GM23338 (cell line): ENCODE results near the gene LCOR. TPM values are rescaled to one million over a fixed set of nuclear protein-coding genes. Genes with fewer than 3 reads are reported as not detected.

Experiments
- ATAC-seq: fragments of 200-7000 bp; cut with Tn5 transposase; 3 replicates; pipeline ENCODE4 v1.9.1; 2020
- DNase-seq: peaks from one replicate; pipeline ENCODE4 v3.0.0-alpha.2; 2015; ENCODE audit warnings: low spot score
- H2AFZ ChIP-seq: fragments of 200-600 bp; sonication (generic); 2 replicates; pipeline ENCODE4 v1.8.0; 2016; ENCODE audit warnings: antibody characterized with exemption, mild to moderate bottlenecking, moderate library complexity
- H3F3A ChIP-seq: fragments of 200-600 bp; sonication (generic); replicated peaks from 2 replicates; pipeline ENCODE4 v1.8.0; 2017; ENCODE audit warnings: antibody characterized with exemption, mixed run types, low read depth
- H3K27ac ChIP-seq: fragments of 200-600 bp; sonication (generic); 2 replicates; pipeline ENCODE4 v1.6.1; 2016; ENCODE audit warnings: low read depth
- H3K27me3 ChIP-seq: fragments of 200-600 bp; sonication (generic); 2 replicates; pipeline ENCODE4 v1.8.0; 2016; ENCODE audit warnings: mild to moderate bottlenecking, mixed run types, moderate library complexity; ENCODE audit not compliant: insufficient read depth
- H3K36me3 ChIP-seq: fragments of 200-600 bp; sonication (generic); 2 replicates; pipeline ENCODE4 v1.8.0; 2016; ENCODE audit warnings: mild to moderate bottlenecking; ENCODE audit not compliant: insufficient read depth
- H3K4me1 ChIP-seq: fragments of 200-600 bp; sonication (generic); 2 replicates; pipeline ENCODE4 v1.8.0; 2016; ENCODE audit warnings: mild to moderate bottlenecking, moderate library complexity; ENCODE audit not compliant: insufficient read depth
- H3K4me2 ChIP-seq: fragments of 200-600 bp; sonication (generic); 2 replicates; pipeline ENCODE4 v1.7.1; 2017; ENCODE audit warnings: mixed run types
- H3K4me3 ChIP-seq: fragments of 200-600 bp; sonication (generic); 2 replicates; pipeline ENCODE4 v1.6.1; 2016; ENCODE audit warnings: mixed run types
- H3K79me2 ChIP-seq: fragments of 200-600 bp; sonication (generic); replicated peaks from 2 replicates; pipeline ENCODE4 v1.8.0; 2017; ENCODE audit warnings: mild to moderate bottlenecking; ENCODE audit not compliant: insufficient read depth
- H3K9me2 ChIP-seq: fragments of 200-600 bp; sonication (generic); 2 replicates; pipeline ENCODE4 v1.8.0; 2017; ENCODE audit not compliant: insufficient read depth
- H4K20me1 ChIP-seq: fragments of 200-600 bp; sonication (generic); replicated peaks from 2 replicates; pipeline ENCODE4 v1.8.0; 2017; ENCODE audit warnings: mild to moderate bottlenecking; ENCODE audit not compliant: insufficient read depth
- H3K27ac Mint-ChIP-seq: 2 replicates; pipeline ENCODE4 v1.8.0; 2020; ENCODE audit warnings: inconsistent platforms, mild to moderate bottlenecking, moderate library complexity, mixed read lengths
- H3K27me3 Mint-ChIP-seq: 3 replicates; pipeline ENCODE4 v1.8.0; 2022; ENCODE audit warnings: low read depth, mild to moderate bottlenecking, moderate library complexity, mixed read lengths, inconsistent platforms; ENCODE audit not compliant: insufficient read depth, poor library complexity
- H3K36me3 Mint-ChIP-seq: 3 replicates; pipeline ENCODE4 v1.8.0; 2021; ENCODE audit warnings: low read depth, mild to moderate bottlenecking, inconsistent platforms, moderate library complexity, mixed read lengths
- H3K4me1 Mint-ChIP-seq: 3 replicates; pipeline ENCODE4 v1.8.0; 2020; ENCODE audit warnings: mild to moderate bottlenecking, inconsistent platforms, mixed read lengths
- H3K4me3 Mint-ChIP-seq: 3 replicates; pipeline ENCODE4 v1.8.0; 2021; ENCODE audit warnings: moderate library complexity, mild to moderate bottlenecking, inconsistent platforms, mixed read lengths
- H3K9me3 Mint-ChIP-seq: 3 replicates; pipeline ENCODE4 v1.8.0; 2020; ENCODE audit warnings: moderate library complexity, mild to moderate bottlenecking, inconsistent platforms, mixed read lengths
- CREB1 ChIP-seq: fragments of 250-450 bp; sonication (Bioruptor Pico); IDR thresholded peaks from 2 replicates; pipeline ENCODE4 v1.5.0; 2020; ENCODE audit warnings: low read depth, mild to moderate bottlenecking, moderate library complexity
- EZH2 ChIP-seq: fragments of 200-600 bp; sonication (generic); IDR thresholded peaks from one replicate; pipeline ENCODE4 v1.8.0; 2017; ENCODE audit warnings: antibody characterized with exemption, mild to moderate bottlenecking, low read depth; ENCODE audit not compliant: unreplicated experiment
- EZH2phosphoT487 ChIP-seq: fragments of 200-600 bp; sonication (generic); IDR thresholded peaks from one replicate; pipeline ENCODE4 v1.8.1; 2018; ENCODE audit warnings: antibody characterized with exemption; ENCODE audit not compliant: unreplicated experiment
- JUNB ChIP-seq: IDR thresholded peaks from one replicate; pipeline ENCODE4 v1.6.1; 2016; ENCODE audit warnings: antibody characterized with exemption; ENCODE audit not compliant: unreplicated experiment
- NANOG ChIP-seq: IDR thresholded peaks from 2 replicates; pipeline ENCODE4 v1.6.1; 2016; ENCODE audit warnings: antibody characterized with exemption, borderline replicate concordance
- POLR2AphosphoS5 ChIP-seq: IDR thresholded peaks from 2 replicates; pipeline ENCODE4 v1.6.1; 2016; ENCODE audit warnings: antibody characterized with exemption, low read depth
- STAT1 ChIP-seq: IDR thresholded peaks from one replicate; pipeline ENCODE4 v1.6.1; 2016; ENCODE audit warnings: antibody characterized with exemption; ENCODE audit not compliant: unreplicated experiment
- ZNF114 ChIP-seq: fragments of 250-450 bp; sonication (Bioruptor Pico); IDR thresholded peaks from 2 replicates; pipeline ENCODE4 v1.5.0; 2020; ENCODE audit warnings: mild to moderate bottlenecking, moderate library complexity
- ZNF331 ChIP-seq: fragments of 250-450 bp; sonication (Bioruptor Pico); IDR thresholded peaks from 2 replicates; pipeline ENCODE4 v1.5.0; 2020; ENCODE audit warnings: low read depth, mild to moderate bottlenecking, moderate library complexity
- polyA plus RNA-seq: library from polyadenylated mRNA; unstranded; fragments of >200 nt; fragmentation: Nextera tagmentation; extraction: Ambion mirVana; gene quantifications from 2 replicates; pipeline ENCODE4 v1.2.1, GENCODE V29; 2016
- total RNA-seq: library from RNA; depleted of rRNA; stranded (reverse); fragments of >200 nt; shearing (Covaris generic); gene quantifications from 2 replicates; pipeline ENCODE4 v1.2.3, GENCODE V29; 2014
- TF ChIP-seq, protein P1 (sequence below): fragments of 250-450 bp; sonication (Bioruptor Pico); IDR thresholded peaks from 2 replicates; pipeline ENCODE4 v1.5.0; 2020; ENCODE audit warnings: mild to moderate bottlenecking, moderate library complexity
- TF ChIP-seq, protein P2 (sequence below), 2 experiments: fragments of 200-600 bp in 1 of 2; sonication (generic) in 1 of 2; conservative IDR thresholded peaks; 2 replicates each; pipeline versions ENCODE4 v1.5.1 to v1.6.1; 2016 to 2017; ENCODE audit warnings: antibody characterized with exemption in 2 of 2, low read depth in 2 of 2, mild to moderate bottlenecking in 2 of 2, moderate library complexity in 1 of 2

Gene LCOR
- total and polyA plus RNA-seq, 2 experiments from 2014 or later, result 6.9 to 14.9 TPM

DNA sequence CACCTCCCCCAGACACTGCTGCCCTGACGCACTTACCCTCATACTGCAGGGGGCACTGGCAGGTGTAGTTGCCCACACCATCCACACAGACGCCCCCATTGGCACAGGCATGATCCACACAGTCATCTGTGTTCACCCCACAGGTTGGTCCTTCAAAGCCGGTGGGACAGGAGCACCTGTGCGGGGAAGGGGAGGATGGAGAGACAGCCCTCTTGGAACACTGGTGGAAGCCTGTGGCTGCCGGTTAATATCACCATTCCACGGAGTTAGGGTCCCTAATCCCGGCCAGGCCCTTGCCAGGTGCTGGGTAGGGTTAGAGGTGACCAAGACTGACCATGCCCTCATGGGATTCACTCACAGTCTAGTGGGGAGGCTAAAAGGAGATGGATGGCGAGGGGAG is 181.9 kb downstream of the LCOR start:
- Histone ChIP-seq H3K4me2 (no peak overlapping the region), H3K79me2 (no peaks in the 10 kb centered on the region), H4K20me1 (no peaks in the 10 kb centered on the region), H3K27ac (no peak overlapping the region), H3K4me1 (no peaks in the 10 kb centered on the region), H3K27me3 (no peaks in the 10 kb centered on the region), H3K9me2 (no peaks in the 10 kb centered on the region), H3K4me3 (no peak overlapping the region), H3F3A (no peaks in the 10 kb centered on the region), H3K36me3 (no peaks in the 10 kb centered on the region), H2AFZ (no peak overlapping the region)
- TF ChIP-seq POLR2AphosphoS5 (no peak), ZNF114 (CRISPR knock-in tag) (no peak), NANOG (no peak)
- DNase-seq, result no peak
- no peaks in the 10 kb centered on the region; the same call in 2 of the 3 replicates for H3K36me3 Mint-ChIP-seq
- no peaks in the 10 kb centered on the region for H3K9me3 Mint-ChIP-seq
- ATAC-seq, result no peak; the same call in 1 of the 3 replicates
- no peaks in the 10 kb centered on the region for H3K4me1 Mint-ChIP-seq
- peak overlapping the region; percentile 27 for H3K27ac Mint-ChIP-seq
- H3K4me3 Mint-ChIP-seq, result no peak overlapping the region
- H3K27me3 Mint-ChIP-seq, result peaks cover 11% of the 10 kb centered on the region

DNA sequence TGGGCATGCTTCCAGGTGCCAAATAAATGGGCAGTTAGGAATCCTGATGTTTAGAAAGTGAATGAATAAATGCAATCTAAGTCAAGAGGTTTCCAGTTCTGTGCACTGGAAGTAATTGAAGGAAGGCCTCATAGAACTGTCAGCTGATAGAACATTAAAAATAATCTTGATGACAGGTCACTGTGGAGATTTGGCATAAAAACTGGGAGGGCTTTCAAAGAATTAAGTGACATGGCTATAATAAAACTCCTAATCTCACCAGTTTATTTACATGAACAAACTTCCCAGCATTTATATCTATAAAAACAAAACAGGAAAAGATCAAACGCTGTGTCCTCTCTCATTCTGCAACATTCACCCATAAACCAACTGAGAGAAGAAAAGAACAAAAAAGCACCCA is 183.1 kb downstream of the LCOR start:
- no peaks in the 10 kb centered on the region for H3K27me3 ChIP-seq
- ATAC-seq, result no peak
- TF ChIP-seq STAT1, result no peak
- no peak for TF ChIP-seq ZNF114 (CRISPR knock-in tag)
- TF ChIP-seq JUNB, result no peak
- TF ChIP-seq POLR2AphosphoS5, result no peak
- no peak for TF ChIP-seq ZNF331
- TF ChIP-seq EZH2, result no peak
- no peak for TF ChIP-seq CREB1 (CRISPR knock-in tag)
- TF ChIP-seq, protein P1, sequence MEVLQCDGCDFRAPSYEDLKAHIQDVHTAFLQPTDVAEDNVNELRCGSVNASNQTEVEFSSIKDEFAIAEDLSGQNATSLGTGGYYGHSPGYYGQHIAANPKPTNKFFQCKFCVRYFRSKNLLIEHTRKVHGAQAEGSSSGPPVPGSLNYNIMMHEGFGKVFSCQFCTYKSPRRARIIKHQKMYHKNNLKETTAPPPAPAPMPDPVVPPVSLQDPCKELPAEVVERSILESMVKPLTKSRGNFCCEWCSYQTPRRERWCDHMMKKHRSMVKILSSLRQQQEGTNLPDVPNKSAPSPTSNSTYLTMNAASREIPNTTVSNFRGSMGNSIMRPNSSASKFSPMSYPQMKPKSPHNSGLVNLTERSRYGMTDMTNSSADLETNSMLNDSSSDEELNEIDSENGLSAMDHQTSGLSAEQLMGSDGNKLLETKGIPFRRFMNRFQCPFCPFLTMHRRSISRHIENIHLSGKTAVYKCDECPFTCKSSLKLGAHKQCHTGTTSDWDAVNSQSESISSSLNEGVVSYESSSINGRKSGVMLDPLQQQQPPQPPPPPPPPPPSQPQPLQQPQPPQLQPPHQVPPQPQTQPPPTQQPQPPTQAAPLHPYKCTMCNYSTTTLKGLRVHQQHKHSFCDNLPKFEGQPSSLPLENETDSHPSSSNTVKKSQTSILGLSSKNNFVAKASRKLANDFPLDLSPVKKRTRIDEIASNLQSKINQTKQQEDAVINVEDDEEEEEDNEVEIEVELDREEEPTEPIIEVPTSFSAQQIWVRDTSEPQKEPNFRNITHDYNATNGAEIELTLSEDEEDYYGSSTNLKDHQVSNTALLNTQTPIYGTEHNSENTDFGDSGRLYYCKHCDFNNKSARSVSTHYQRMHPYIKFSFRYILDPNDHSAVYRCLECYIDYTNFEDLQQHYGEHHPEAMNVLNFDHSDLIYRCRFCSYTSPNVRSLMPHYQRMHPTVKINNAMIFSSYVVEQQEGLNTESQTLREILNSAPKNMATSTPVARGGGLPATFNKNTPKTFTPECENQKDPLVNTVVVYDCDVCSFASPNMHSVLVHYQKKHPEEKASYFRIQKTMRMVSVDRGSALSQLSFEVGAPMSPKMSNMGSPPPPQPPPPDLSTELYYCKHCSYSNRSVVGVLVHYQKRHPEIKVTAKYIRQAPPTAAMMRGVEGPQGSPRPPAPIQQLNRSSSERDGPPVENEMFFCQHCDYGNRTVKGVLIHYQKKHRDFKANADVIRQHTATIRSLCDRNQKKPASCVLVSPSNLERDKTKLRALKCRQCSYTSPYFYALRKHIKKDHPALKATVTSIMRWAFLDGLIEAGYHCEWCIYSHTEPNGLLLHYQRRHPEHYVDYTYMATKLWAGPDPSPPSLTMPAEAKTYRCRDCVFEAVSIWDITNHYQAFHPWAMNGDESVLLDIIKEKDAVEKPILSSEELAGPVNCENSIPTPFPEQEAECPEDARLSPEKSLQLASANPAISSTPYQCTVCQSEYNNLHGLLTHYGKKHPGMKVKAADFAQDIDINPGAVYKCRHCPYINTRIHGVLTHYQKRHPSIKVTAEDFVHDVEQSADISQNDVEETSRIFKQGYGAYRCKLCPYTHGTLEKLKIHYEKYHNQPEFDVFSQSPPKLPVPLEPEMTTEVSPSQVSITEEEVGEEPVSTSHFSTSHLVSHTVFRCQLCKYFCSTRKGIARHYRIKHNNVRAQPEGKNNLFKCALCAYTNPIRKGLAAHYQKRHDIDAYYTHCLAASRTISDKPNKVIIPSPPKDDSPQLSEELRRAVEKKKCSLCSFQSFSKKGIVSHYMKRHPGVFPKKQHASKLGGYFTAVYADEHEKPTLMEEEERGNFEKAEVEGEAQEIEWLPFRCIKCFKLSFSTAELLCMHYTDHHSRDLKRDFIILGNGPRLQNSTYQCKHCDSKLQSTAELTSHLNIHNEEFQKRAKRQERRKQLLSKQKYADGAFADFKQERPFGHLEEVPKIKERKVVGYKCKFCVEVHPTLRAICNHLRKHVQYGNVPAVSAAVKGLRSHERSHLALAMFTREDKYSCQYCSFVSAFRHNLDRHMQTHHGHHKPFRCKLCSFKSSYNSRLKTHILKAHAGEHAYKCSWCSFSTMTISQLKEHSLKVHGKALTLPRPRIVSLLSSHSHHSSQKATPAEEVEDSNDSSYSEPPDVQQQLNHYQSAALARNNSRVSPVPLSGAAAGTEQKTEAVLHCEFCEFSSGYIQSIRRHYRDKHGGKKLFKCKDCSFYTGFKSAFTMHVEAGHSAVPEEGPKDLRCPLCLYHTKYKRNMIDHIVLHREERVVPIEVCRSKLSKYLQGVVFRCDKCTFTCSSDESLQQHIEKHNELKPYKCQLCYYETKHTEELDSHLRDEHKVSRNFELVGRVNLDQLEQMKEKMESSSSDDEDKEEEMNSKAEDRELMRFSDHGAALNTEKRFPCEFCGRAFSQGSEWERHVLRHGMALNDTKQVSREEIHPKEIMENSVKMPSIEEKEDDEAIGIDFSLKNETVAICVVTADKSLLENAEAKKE (CRISPR knock-in tag), result no peak
- TF ChIP-seq EZH2phosphoT487, result no peak
- no peak for TF ChIP-seq NANOG
- TF ChIP-seq, protein P2, sequence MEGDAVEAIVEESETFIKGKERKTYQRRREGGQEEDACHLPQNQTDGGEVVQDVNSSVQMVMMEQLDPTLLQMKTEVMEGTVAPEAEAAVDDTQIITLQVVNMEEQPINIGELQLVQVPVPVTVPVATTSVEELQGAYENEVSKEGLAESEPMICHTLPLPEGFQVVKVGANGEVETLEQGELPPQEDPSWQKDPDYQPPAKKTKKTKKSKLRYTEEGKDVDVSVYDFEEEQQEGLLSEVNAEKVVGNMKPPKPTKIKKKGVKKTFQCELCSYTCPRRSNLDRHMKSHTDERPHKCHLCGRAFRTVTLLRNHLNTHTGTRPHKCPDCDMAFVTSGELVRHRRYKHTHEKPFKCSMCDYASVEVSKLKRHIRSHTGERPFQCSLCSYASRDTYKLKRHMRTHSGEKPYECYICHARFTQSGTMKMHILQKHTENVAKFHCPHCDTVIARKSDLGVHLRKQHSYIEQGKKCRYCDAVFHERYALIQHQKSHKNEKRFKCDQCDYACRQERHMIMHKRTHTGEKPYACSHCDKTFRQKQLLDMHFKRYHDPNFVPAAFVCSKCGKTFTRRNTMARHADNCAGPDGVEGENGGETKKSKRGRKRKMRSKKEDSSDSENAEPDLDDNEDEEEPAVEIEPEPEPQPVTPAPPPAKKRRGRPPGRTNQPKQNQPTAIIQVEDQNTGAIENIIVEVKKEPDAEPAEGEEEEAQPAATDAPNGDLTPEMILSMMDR (conservative IDR thresholded peaks at IDR 0.05; ENCODE audit: low read depth in 2 of 2), result no peak

More for the DNA sequence above, 183.1 kb downstream of the LCOR start:
- H3K4me3 ChIP-seq, result no peak overlapping the region
- Mint-ChIP-seq H3K4me3 (no peak overlapping the region), H3K9me3 (no peaks in the 10 kb centered on the region), H3K4me1 (peaks cover 3% of the 10 kb centered on the region), H3K27me3 (peaks cover 14% of the 10 kb centered on the region), H3K27ac (no peak overlapping the region), H3K36me3 (no peaks in the 10 kb centered on the region; the same call in 2 of the 3 replicates)
- no peaks in the 10 kb centered on the region for H3K79me2 ChIP-seq
- no peaks in the 10 kb centered on the region for H3K4me1 ChIP-seq
- H3K36me3 ChIP-seq, result no peaks in the 10 kb centered on the region
- DNase-seq, result no peak
- no peak overlapping the region for H3K4me2 ChIP-seq
- no peaks in the 10 kb centered on the region for H3K9me2 ChIP-seq
- no peak overlapping the region for H2AFZ ChIP-seq
- no peaks in the 10 kb centered on the region for H4K20me1 ChIP-seq
- no peaks in the 10 kb centered on the region for H3F3A ChIP-seq
- H3K27ac ChIP-seq, result no peak overlapping the region
